SIG-M5 treated with dmso at 0.1 percent for 504 hours (cell line): ENCODE measurements around the gene PPIG.
A peak's percentile ranks its signal among the peaks of the same experiment; 100 is the strongest.
"Not testable (repeated sequence)": the region's sequence is repeated elsewhere in the genome, so short reads cannot be mapped to it uniquely, and the experiment has no call there.

ENCODE experiments used
- DNase-seq: peaks from one replicate; lab custom pipeline; 2025; ENCODE audit not compliant: unreplicated experiment; lab: John Stamatoyannopoulos, UW

PPIG gene

DNA sequence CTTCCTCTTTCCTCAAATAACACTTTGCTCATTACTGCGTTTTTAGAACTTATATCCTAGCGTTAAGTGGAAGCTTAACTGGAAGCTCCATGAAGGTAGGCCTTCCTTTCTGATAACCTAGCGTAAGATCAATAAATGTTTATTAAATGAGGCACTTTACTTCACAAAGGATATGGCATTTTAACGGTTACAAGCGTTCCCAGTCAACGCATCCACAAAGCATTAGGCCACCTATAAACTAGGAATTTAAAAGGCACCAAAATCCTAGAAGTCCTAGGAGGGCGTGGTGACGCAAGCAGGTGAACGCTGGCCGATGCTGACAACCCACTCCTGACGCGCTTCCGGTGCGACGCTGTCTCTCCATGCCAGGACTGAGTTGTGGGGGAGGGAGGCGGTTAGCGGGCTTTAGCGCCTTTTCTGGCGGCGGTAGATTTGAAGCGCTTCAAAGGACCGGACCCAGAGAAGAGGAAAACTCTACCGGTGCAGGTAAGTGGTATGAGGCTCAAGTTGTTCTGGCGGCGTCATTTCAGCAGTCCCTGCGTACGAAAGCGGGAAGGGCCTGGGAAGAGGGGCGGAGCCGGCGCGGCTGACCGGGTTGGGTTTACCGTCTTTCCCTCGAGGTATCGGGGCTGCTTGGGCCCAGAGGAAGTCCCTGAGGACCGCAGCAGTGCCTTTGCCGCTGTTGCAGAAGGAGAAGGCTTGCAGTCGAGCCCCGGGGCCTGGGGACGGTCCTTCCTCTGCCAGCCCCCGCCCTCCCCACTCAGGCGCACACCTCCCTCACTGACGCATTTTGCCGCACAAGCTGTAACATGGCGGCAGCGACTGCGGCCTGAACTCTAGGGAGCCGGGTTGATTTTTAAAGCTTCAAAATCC lies at the start of gene PPIG:
Gene PPIG (plus strand): TSS at position 347 of the 873 bp plus-strand sequence. CDS start 19,691 bp downstream, outside the sequence.
- peak; percentile 96 for DNase-seq

GRCh38 chr2:169539460-169539859 lies 44.7 kb upstream of the PPIG start:
- DNase-seq: not testable (repeated sequence)

DNA sequence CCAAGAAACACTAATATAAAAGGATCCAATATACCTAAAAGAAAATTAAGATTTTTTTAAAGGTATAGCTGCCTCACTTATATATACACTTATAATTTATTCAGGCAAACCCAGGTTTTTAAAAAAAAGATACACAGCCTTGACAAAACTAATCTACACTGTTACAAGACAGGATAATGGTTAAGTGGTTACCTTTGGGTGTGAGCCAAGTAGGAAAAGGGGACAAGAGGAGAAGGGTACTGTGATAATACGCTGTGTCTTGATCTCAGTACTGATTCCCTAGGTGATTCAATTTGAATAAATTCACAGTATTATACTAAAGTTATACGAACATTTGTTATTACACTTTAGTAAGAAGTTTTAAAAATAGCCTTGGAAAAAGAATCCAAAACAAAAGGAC lies 44.0 kb upstream of the PPIG start:
- no peak for DNase-seq

GRCh38 chr2:169542433-169542832 lies 41.7 kb upstream of the PPIG start:
- no peak for DNase-seq

DNA sequence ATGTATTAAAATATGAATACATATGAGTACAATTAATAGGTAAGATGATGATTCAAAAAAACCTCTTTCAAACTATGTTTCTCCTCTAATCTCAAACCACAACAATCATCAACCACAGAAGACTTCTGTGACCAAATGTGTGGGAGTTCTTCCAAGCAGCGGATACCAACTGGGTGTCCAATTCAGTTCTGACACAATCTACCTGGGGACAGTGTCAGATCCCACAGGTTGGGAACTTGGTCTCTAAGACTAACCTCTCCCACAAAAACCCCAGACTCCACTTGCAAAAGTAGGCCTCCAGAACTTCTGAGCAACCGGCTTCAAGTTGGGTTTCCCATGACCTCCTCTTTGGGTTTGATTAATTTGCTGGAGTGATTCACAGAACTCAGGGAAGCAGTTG lies 37.4 kb upstream of the PPIG start:
- DNase-seq: no peak

- no peak for DNase-seq
These were observed 22.8 kb upstream of the PPIG start for GRCh38 chr2:169561364-169561763.

DNA sequence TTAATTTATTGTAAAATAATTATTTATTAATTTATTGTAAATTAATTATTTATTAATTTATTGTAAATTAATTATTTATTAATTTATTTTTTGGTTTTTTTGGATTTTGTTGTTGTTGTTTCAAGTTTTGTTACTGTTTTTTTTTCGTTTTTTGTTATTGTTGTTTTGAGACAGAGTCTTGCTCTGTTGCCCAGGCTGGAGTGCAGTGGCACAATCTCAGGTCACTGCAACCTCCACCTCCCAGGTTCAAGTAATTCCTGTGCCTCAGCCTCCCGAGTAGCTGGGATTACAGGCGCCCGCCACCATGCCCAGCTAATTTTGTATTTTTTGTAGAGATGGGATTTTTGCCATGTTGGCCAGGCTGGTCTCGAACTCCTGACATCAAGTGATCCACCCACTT lies 22.1 kb upstream of the PPIG start:
- DNase-seq: not testable (repeated sequence)

DNA sequence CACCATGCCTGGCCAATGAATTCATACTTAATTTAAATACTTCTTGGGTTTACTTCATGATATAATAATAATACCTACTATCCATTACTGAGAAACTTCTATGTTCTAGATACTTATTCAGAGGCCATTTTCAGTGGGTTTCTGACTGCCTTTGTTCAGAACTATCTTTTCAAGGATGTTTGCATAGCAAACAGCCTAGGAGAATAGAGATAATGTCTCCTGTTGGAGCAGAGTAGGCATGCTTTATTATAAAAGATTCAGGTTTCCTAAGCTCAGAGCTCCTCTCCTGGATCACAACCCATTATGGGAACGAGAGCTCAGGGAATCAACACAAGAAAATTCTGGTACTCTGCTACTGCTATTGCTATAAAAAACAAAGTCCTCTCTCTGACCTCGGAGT lies 21.6 kb upstream of the PPIG start:
- DNase-seq: no peak

DNA sequence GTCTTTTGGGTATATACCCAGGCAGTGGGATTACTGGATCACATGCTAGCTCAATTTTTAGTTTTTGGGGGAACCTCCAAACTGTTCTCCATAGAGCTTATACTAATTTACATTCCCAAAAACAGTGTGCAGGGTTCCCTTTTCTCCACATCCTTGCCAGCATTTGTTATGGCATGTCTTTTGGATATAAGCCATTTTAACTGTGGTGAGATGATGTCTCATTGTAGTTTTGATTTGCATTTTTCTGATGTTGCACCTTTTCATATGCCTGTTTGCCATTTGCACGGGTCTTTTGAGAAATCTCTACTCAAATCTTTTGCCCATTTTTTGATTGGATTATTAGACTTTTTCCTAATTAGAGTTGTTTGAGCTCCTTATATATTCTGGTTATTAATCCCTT lies 18.5 kb upstream of the PPIG start:
- DNase-seq: no peak

DNA sequence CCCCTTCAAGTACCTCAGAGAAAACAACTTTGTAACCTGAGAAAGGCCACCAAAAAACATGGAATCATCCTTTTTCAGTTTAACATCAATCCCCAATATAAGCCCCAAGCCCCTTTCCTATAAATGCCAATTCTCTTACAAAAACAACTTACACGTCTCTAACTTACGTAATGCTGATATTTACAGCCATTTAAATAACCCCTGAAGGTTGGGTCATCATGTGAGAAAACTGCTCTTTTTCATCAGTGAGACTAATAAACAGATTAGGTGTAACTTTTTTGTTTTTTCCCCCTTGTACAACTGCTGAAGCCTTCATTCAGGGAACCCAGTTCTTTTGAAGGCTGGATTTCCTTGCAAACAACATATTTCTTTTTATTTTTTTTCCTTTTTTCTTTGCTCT lies 14.2 kb upstream of the PPIG start:
- no peak for DNase-seq

- DNase-seq: not testable (repeated sequence)
These were observed 13.4 kb upstream of the PPIG start for GRCh38 chr2:169570752-169571151.

- DNase-seq: no peak
These were observed 12.6 kb upstream of the PPIG start for GRCh38 chr2:169571571-169571970.

DNA sequence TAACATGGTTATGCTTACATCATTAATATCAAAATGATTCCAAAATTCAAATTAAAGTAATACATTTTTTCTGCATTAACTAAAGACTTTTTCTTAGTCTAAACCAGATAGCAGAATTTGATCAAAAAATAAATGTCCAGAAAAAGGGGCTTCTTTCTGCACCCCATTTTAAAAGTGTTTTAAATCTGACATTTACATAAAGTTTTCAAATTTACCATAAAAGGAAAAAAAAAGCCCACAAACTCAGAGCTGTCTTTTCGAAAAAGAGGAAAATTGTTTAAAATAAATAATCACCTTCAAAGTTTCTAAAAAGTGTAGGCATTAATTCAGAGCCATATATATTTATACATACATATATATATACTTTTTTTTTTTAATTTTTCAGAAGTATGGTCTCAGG lies 12.0 kb upstream of the PPIG start:
- DNase-seq: no peak

DNA sequence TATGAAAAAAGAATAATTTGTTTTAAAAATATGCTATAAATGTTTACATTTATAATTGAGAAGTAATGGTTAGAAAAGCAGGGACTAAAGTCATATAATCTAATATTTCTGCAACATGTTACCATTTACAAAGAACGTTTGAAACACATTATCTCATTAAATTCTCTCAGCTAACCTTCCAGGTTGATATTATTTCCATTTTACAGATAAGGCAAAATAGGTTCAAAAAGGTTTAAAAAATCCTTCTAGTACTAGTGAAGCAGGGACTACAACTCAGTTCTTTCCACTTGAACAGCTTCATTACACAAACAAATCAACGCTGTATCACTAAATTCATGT lies 11.4 kb upstream of the PPIG start:
- no peak for DNase-seq

DNA sequence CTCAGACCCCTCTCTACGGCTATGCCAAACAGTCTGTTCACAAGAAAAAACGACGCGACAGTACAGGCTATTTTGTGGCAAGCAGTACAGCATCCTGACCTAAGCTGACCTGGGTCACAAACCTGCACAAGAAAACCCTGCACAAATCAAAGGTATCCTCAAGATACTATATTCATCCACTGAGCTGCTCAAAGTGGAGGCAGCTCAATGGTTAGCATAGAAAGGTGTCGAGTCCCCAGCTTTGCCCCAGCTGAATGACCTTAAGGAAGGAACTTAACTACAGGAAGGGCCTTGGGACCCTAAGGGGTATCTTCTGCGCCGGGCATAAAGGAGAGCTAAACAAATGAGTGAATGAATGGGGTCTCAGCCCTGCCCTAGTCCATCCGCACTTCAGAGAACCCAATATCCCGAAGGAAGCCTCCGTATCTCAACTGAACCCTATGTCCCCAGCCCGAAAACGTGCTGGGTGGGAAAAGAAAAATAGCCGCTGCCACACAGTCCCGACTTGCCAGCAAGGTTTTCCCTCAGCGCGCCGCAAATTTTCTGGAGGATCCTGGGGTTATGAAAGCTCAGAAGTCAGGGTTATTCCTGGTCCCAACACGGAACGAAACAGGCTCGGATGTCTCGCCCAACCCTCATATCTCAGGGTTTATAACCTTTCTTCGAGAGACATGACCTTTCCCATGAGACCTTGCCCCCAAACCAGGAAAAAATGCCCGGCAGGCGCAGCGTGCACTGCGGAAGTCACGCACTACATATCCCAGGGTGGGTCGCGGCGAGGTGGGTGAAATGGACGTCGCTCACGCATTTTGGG lies 10.8 kb upstream of the PPIG start, which contains the start of gene FASTKD1:
Gene FASTKD1 (minus strand): TSS at position 706 of the 814 bp plus-strand sequence. CDS start 1,836 bp downstream, outside the sequence.
- peak; percentile 97 for DNase-seq

- DNase-seq: no peak
These were observed 10.2 kb upstream of the PPIG start for GRCh38 chr2:169573974-169574299.

DNA sequence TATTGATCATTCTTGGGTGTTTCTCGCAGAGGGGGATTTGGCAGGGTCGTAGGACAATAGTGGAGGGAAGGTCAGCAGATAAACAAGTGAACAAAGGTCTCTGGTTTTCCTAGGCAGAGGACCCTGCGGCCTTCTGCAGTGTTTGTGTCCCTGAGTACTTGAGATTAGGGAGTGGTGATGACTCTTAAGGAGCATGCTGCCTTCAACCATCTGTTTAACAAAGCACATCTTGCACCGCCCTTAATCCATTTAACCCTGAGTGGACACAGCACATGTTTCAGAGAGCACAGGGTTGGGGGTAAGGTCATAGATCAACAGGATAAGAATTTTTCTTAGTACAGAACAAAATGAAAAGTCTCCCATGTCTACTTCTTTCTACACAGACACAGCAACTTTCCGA lies 9.6 kb upstream of the PPIG start:
- not testable (repeated sequence) for DNase-seq

DNA sequence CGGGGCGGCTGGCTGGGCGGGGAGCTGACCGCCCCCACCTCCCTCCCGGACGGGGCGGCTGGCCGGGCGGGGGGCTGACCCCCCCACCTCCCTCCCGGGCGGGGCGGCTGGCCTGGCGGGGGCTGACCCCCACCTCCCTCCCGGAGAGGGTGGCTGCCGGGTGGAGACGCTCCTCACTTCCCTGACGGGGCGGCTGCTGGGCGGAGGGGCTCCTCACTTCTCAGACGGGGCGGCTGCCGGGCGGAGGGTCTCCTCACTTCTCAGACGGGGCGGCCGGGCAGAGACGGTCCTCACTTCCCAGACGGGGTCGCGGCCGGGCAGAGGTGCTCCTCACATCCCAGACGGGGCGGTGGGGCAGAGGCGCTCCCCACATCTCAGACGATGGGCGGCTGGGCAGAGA lies 8.9 kb upstream of the PPIG start:
- DNase-seq: not testable (repeated sequence)

DNA sequence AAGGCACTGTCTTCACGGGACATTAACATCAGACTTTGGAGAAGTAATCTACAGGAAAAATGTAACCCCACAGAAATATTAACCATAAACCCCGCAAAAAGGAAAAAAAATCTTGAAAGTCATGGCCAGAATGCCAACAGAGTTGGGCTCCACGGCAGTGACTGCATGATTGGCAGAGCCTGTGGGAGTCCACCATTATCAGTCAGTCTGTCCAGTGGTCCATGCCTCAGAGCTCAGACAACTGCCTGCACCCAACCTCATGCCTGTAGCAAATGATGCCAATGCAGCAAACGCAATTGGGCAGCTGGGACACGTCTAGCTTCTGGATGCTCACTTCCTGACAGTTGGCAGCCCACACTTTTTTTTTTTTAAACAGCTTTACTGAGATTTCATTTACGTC lies 5.1 kb upstream of the PPIG start:
- DNase-seq: no peak

GRCh38 chr2:169582552-169583266 lies 1.4 kb upstream of the PPIG start:
- DNase-seq: not testable (repeated sequence)

DNA sequence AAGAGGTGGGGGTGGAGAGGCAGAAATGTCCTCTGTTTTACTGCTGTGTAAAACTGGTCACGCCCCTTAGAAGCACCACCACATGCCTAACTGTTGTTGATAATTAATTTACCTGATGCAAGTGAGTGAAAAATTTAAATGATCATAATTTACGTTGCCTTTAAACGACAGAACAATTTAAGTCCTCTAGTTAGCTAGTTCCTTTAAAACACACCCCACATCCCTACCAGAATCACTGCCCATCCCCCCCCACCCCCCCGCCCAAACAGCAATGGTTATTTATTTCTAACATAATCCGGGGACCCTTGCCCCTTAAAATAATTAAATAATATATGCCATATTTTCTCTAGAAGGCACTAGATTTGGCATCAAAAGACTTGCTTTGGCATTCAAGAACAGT lies 633 bp upstream of the PPIG start:
- no peak for DNase-seq

- DNase-seq: no peak
These were observed 1.5 kb downstream of the PPIG start for GRCh38 chr2:169585673-169586072.
